Measurements from ENCODE around the gene HSPBP1.
A peak's percentile ranks its signal among the peaks of the same experiment; 100 is the strongest.

HSPBP1 gene

DNA sequence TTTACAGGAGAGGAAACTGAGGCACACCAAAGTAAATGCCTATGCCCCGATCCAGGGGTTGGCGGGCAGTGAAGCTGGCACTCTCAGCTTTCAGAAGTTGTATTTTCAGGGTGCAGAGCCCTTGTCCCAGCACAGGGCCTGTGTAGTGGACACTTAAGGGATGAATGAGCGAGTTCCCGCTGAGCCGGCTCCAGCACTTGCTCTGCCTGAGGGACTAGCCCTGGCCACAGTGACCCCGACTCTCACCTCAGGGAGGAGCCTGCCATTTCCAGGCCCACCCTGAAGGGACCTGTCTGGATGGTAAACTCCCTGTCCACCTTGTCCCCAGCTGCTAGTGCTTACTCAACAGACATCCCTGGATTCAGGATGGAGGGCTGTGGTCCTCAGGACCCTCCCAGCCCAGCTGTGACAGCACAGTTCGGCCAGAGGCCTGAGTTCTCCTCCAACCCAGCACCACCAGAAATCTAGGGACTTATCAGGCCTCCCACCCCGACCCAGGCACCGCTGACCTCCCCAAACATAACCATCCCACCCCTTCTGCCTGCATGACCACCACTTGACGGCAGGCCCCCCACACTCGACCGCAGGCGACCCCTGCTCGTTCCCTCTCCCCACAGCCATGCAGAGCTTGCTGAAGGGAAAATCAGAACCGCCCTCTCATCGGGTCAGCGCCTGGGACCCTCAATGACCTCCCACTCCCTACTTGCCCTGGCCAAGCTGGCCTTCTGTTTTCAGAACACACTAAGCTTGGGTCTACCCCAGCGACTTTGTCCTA, 29.5 kb downstream of the HSPBP1 start:
- no peak for TF ChIP-seq CTCF (IDR thresholded peaks at IDR 0.05; ENCODE audit: low read depth, low read length, missing control alignments)
- no peak for DNase-seq (ENCODE audit: extremely low read depth, low read depth)
- H3K4me3 ChIP-seq (replicated peaks; ENCODE audit: low read depth, low read length), result no peak overlapping the region

DNA sequence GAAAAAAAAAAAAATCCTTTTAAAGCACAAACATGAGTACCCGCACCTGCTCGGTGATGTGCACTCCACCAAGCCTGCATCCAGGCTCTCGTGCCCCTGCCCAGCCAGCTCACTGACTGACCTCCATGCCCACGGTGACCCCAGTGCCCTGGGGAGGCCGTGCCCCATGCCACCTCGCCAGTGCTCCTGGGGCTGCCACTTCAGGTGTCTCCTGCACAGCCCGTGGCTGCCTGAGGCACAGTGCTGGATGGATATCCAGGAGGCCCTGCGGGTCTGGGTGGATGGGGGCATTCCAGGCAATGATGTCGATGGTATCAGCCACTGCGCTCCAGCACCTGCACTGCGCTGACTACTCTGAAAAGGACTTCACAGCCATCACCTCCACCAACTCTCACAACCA, 30.1 kb downstream of the HSPBP1 start:
- no peak for TF ChIP-seq CTCF (IDR thresholded peaks at IDR 0.05; ENCODE audit: low read depth, low read length, missing control alignments)
- no peak for DNase-seq (ENCODE audit: extremely low read depth, low read depth)
- no peak overlapping the region for H3K4me3 ChIP-seq (replicated peaks; ENCODE audit: low read depth, low read length)

DNA sequence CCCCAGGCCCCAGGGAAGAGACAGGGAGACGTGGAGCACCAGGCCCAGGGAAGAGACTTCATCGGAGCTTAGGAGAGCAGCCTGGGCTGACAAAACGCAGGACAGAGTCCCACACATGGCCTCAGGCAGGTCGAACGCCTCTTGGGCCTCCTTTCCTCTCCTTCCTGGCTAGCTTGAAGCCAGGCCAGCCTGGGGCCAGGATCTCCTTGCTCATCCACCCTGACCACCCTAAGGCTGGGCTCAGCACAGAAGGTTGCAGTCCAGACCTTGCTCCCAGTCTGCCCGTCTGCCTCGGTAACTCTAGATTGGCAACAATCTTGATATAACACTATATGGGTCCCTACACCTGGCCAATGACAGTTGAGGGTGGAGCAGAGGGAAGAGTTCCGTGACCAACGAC, 31.2 kb downstream of the HSPBP1 start:
- no peak for TF ChIP-seq CTCF (IDR thresholded peaks at IDR 0.05; ENCODE audit: low read depth, low read length, missing control alignments)
- no peak overlapping the region for H3K4me3 ChIP-seq (replicated peaks; ENCODE audit: low read depth, low read length)
- DNase-seq (ENCODE audit: extremely low read depth, low read depth), result no peak

GRCh38 chr19:55248166-55248675, 31.7 kb downstream of the HSPBP1 start:
- no peak overlapping the region for H3K4me3 ChIP-seq (replicated peaks; ENCODE audit: low read depth, low read length)
- no peak for DNase-seq (ENCODE audit: extremely low read depth, low read depth)
- no peak for TF ChIP-seq CTCF (IDR thresholded peaks at IDR 0.05; ENCODE audit: low read depth, low read length, missing control alignments)

- no peak for TF ChIP-seq CTCF (IDR thresholded peaks at IDR 0.05; ENCODE audit: low read depth, low read length, missing control alignments)
- H3K4me3 ChIP-seq (replicated peaks; ENCODE audit: low read depth, low read length), result no peak overlapping the region
- peak; percentile 27 for DNase-seq (ENCODE audit: extremely low read depth, low read depth)
Measured at GRCh38 chr19:55247621-55248099, 32.2 kb downstream of the HSPBP1 start.

- no peak overlapping the region for H3K4me3 ChIP-seq (replicated peaks; ENCODE audit: low read depth, low read length)
- no peak for DNase-seq (ENCODE audit: extremely low read depth, low read depth)
- no peak for TF ChIP-seq CTCF (IDR thresholded peaks at IDR 0.05; ENCODE audit: low read depth, low read length, missing control alignments)
Measured at GRCh38 chr19:55246462-55247451, 33.2 kb downstream of the HSPBP1 start.

Measured in HFF-Myc (cell line).